ENCODE results near the gene SH2D4B. TPM values are rescaled to one million over a fixed set of nuclear protein-coding genes. Genes with fewer than 3 reads are reported as not detected.

Gene SH2D4B
- total RNA-seq, 4 donors from 2014 or later: 0.26 to 0.42 TPM; not detected in 2

- WGBS: 88% methylated on average over 1 of the region's 1 CpG
- intact Hi-C loops (cut with DNase I): no loop called here
- no peak for TF ChIP-seq EP300 (IDR thresholded peaks at IDR 0.05)
- no peak for TF ChIP-seq POLR2AphosphoS5 (IDR thresholded peaks at IDR 0.05)
- TF ChIP-seq POLR2A (IDR thresholded peaks at IDR 0.05; ENCODE audit: low read depth): no peak
- TF ChIP-seq, protein P1, sequence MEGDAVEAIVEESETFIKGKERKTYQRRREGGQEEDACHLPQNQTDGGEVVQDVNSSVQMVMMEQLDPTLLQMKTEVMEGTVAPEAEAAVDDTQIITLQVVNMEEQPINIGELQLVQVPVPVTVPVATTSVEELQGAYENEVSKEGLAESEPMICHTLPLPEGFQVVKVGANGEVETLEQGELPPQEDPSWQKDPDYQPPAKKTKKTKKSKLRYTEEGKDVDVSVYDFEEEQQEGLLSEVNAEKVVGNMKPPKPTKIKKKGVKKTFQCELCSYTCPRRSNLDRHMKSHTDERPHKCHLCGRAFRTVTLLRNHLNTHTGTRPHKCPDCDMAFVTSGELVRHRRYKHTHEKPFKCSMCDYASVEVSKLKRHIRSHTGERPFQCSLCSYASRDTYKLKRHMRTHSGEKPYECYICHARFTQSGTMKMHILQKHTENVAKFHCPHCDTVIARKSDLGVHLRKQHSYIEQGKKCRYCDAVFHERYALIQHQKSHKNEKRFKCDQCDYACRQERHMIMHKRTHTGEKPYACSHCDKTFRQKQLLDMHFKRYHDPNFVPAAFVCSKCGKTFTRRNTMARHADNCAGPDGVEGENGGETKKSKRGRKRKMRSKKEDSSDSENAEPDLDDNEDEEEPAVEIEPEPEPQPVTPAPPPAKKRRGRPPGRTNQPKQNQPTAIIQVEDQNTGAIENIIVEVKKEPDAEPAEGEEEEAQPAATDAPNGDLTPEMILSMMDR (IDR thresholded peaks at IDR 0.05): no peak
Observed at GRCh38 chr10:80674809-80675208, 137.1 kb downstream of the SH2D4B start.

GRCh38 chr10:80681142-80681541 lies 143.4 kb downstream of the SH2D4B start:
- WGBS: 100% methylated on average over 1 of the region's 1 CpG
- intact Hi-C loops (cut with DNase I): no loop called here
- Histone ChIP-seq H3K27me3 (no peaks in the 10 kb centered on the region), H3K27ac (replicated peaks in 1 of 4) (no peak overlapping the region), H3K9me3 (no peaks in the 10 kb centered on the region), H3K4me1 (no peaks in the 10 kb centered on the region), H3K4me3 (no peak overlapping the region), H3K36me3 (no peaks in the 10 kb centered on the region)
- TF ChIP-seq POLR2A (IDR thresholded peaks at IDR 0.05; ENCODE audit: low read depth) (no peak), POLR2AphosphoS5 (IDR thresholded peaks at IDR 0.05) (no peak), EP300 (IDR thresholded peaks at IDR 0.05) (no peak)
- TF ChIP-seq, protein P1 (IDR thresholded peaks at IDR 0.05): no peak
- no peak for DNase-seq (ENCODE audit: extremely low spot score)

More at GRCh38 chr10:80674809-80675208, 137.1 kb downstream of the SH2D4B start:
- DNase-seq (ENCODE audit: extremely low spot score): no peak
- Histone ChIP-seq H3K27ac (replicated peaks in 1 of 4) (no peak overlapping the region), H3K9me3 (peaks cover 0 to 3% (median 0%) of the 10 kb centered on the region in 4 donors), H3K4me3 (no peak overlapping the region), H3K27me3 (no peaks in the 10 kb centered on the region), H3K36me3 (no peaks in the 10 kb centered on the region), H3K4me1 (no peaks in the 10 kb centered on the region)

GRCh38 chr10:80684259-80684658 lies 146.6 kb downstream of the SH2D4B start:
- 51% methylated on average over 1 of the region's 1 CpG for WGBS
- Histone ChIP-seq H3K27me3 (no peaks in the 10 kb centered on the region), H3K36me3 (no peaks in the 10 kb centered on the region), H3K4me3 (no peak overlapping the region), H3K4me1 (no peaks in the 10 kb centered on the region), H3K9me3 (no peaks in the 10 kb centered on the region), H3K27ac (replicated peaks in 1 of 4) (no peak overlapping the region)
- intact Hi-C loops (cut with DNase I): no loop called here
- no peak for DNase-seq (ENCODE audit: extremely low spot score)
- TF ChIP-seq POLR2A (IDR thresholded peaks at IDR 0.05; ENCODE audit: low read depth) (no peak), EP300 (IDR thresholded peaks at IDR 0.05) (no peak), POLR2AphosphoS5 (IDR thresholded peaks at IDR 0.05) (no peak)
- TF ChIP-seq, protein P1 (IDR thresholded peaks at IDR 0.05): no peak

DNA sequence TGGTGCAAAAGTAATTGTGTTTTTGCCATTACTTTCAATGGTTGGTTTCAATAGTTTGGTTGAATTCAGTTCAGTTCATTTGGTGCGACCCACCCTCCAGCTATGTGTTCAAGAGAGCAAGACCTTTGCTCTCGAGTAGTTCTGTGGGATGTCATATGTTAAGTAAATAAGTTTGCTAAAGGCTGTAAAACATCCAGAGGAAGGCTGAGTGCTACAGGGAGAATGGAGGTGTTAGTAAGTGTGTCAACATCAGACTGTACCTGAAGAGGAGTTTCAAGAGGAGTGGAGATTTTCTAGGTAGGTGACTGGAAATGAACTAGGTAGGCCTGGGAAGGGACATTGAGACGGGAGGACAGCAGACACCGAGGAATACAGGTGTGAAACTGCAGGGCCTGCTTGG lies 147.7 kb downstream of the SH2D4B start:
- H3K36me3 ChIP-seq: no peaks in the 10 kb centered on the region
- H3K27ac ChIP-seq (replicated peaks in 1 of 4): no peak overlapping the region
- H3K27me3 ChIP-seq: peaks cover 0 to 6% (median 0%) of the 10 kb centered on the region in 4 donors
- no peak overlapping the region for H3K4me3 ChIP-seq
- intact Hi-C loops (cut with DNase I): no loop called here
- DNase-seq (ENCODE audit: extremely low spot score): no peak
- no peaks in the 10 kb centered on the region for H3K9me3 ChIP-seq
- H3K4me1 ChIP-seq: no peaks in the 10 kb centered on the region
- TF ChIP-seq EP300 (IDR thresholded peaks at IDR 0.05): no peak
- TF ChIP-seq POLR2AphosphoS5 (IDR thresholded peaks at IDR 0.05): no peak
- TF ChIP-seq, protein P1 (IDR thresholded peaks at IDR 0.05): no peak
- WGBS: 82% methylated on average over 4 of the region's 4 CpGs
